Hepatic stellate cell (primary cell): Measurements from ENCODE around the gene LGALS3BP.
A peak's percentile ranks its signal among the peaks of the same experiment; 100 is the strongest.
"Not testable (repeated sequence)": the region's sequence is repeated elsewhere in the genome, so short reads cannot be mapped to it uniquely, and the experiment has no call there.

ENCODE experiments used
- DNase-seq: peaks from one replicate; pipeline ENCODE4 v3.0.0; 2011; ENCODE audit warnings: low spot score

Gene LGALS3BP

DNA sequence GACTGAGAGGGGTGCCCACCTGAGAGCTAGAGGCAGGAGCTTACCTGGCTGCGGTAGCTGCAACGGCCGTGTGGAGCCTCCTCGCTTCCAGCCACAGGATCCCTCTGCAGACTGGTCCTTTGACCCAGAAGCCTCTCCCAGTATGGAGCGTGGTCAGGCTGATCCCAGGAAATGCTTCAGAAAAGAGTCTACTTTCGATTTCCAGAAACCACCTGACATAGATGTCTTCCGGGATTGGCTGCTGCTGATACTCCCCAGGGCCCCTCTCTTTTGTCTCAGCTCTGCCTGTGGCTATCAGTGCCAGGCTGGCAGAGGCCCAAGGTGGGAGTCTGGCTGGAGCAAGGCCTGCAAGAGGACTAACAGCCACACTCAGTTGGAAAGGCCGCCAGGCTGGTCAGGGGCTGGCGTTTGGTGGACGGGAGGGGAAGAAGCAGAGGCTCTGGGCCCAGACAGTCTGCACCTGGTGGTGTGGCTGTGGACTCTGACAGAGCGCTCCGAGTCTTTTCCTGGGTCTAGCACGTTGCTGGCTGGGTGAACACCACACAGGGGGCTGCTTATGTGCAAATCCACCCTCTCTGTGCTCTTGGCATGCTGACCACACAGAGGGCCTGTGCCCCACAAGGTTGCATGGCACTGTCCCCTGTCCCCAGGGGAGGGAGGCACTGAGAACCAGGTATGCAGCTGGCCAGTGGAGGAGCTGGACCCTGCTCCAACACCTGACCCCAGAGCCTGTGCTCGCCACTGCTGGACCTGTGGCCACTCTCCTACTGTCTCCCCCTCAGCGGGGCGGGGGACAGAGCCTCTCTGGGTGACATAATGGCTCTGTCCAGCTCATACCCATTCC lies at the start of gene LGALS3BP:
Gene LGALS3BP (minus strand): TSS at position 144 of the 844 bp plus-strand sequence. CDS start 2,732 bp downstream, outside the sequence.
- peak; percentile 99 for DNase-seq

DNA sequence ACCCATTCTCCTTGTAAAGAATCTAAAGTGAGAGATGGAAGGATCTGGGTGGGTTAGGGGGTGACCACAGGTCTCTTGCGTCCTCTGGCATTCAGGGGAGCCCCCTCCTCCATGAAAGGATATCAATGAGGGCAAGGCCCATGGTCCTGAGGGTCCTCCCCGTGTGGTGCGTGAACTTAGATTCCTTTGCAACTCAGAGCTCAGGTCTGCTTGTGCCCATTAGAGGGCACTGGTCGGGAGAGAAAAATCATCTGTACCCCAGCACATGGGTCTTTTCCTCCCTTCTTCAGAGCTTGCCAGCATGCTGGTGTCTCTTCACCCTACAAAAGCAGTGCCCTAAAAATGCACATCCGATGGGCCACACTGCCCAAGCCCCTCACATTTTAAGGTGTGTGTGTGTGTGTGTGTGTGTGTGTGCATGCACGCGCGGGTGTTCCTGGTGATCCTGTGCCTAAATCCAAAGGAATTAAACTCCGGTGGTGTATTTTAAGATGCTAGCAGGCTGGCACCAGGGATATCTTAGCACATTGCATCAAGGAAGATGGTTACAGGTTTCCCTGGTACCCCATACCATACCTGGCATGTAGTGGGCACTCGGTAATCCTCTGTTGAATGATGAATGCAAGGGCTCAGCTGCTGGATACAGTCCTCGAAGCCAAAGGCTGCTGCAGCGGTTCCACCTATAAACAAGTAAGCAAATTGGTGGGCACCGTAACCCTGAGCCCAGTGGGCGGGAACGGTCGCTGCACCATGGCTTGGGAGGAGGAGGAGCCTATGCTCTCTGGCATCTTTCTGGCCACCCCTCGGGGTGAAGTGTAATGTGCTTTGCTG lies 49.0 kb upstream of the LGALS3BP start:
- no peak for DNase-seq

GRCh38 chr17:79027925-79028491 lies 48.3 kb upstream of the LGALS3BP start:
- DNase-seq, result peak; percentile 45

- no peak for DNase-seq
Observed at GRCh38 chr17:79027274-79027924, 47.7 kb upstream of the LGALS3BP start.

DNA sequence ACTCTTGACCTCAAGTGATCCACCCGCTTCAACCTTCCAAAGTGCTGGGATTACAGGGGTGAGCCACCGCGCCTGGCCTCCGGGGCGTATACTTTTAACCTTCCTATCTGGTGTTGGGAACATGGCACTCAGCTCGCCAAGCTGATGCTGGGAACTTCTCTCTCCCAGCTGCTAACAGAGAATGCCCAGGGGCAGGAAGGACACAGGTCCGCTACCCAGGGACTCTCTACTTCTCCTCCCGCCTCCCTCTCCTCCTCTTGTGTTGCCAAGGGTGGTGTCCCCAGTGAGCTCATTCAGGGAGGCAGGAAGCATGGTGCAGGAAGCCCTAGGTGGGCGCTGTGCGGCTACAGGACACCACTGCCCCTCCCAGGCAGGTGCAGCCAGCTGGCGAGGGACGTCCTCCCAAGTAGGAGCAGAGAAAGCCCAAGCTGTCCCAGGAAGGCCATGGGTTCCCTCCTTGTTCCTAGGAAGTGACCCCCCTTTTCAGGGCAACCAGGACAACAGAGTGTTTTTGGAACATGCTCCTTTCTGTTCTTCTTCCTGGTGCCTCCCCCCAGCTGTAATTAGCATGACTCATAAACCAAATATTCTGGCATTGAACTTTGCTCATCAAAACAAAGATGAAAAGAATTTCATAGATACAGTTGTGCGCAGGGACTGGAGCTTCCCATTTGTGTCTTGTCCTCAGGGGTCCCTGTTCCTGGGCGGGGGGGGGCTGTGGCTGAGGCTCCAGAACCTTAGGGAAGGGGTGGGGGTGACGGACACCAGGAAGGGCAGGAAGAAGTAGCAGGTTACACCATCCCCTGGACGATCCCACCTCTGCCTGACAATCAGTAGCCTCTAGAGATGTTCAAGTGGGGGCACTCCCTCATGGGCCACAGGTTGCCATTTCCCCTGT lies 46.9 kb upstream of the LGALS3BP start:
- peak; percentile 86 for DNase-seq

DNA sequence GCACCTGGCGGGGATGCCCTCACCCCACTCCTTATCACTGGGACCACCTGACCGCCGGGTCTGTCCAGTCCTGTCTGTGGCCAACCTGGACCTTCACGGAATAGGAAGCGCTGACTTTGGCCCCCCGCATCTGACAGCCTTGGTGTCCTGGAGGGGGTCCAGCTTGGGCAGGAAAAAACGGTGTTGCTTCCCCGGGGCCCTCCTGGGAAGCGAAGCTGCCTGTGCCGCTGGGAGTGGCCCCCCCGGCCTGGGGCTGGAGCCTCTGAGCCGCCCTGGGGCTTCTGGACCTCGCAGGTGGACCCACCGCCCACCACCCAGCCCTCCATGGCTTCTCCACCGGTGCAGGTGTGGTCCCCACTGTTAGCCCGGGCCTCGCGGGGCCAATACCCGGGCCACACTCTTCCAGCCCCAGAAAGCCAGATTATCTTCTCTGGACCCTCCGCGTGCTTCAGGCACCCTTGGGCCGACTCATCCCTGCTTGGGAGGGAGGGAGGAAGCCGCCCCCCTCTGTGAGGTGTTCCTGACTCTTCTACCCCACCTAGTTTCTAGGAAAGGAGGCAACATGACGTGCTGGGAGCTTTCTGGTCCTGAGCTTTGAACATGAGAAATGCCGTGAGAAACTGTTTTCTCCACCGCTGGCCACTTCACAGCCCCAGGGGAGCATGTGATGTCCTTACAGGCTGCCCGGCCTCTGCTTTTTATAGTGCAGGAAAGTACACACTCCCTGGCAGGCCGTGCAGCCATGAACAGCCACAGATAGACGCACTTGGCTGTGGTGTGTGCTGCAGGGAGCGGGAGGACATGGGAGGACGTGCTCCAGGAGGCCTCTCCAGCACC lies 45.4 kb upstream of the LGALS3BP start:
- peak; percentile 50 for DNase-seq

- DNase-seq, result peak; percentile 41
Observed at GRCh38 chr17:79023886-79024771, 44.4 kb upstream of the LGALS3BP start, which contains the start of gene C1QTNF1. C1QTNF1 (plus strand) TSS chr17:79024169; CDS start chr17:79043969, 19,800 bp downstream.

GRCh38 chr17:79023180-79023705 lies 43.5 kb upstream of the LGALS3BP start:
- no peak for DNase-seq

DNA sequence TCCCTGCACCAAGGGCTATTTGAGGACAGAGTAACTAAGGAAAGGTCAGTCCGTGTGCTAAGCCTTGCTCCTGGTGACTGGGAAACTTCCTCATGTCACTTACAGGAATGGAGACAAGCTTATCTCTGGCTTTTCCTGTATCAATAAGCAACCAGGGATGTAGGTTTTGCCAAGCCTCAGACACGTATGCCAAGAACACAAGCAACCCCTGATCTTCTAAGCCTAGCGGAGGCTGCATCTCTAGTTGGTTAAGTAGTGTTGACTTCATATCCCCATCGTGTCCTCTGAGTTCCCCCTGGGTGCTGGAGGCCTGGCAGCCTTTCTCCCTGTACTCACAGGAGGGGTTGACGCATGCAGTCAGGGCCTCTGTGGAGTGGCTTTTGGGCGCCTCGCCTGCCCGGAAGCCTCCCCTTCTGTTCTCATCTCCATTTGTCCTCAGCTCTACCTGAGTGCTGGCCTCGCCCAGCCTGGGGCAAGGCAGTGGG lies 42.8 kb upstream of the LGALS3BP start:
- DNase-seq, result no peak

DNA sequence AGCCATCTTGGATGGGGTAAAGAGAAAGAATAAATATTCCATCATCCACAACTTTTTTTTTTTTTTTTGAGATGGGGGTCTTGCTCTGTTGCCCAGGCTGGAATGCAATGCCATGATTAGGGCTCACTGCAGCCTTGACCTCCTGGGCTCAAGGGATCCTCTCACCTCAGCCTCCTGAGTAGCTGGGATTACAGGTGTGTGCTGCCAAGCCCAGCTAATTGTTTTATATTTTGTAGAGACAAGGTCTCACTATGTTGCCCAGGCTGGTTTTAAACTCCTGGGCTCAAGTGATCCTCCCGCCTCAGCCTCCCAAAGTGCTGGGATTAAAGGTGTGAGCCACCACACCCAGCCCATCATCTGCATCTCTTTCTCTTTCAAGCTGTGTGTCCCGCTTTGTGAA lies 42.2 kb upstream of the LGALS3BP start:
- not testable (repeated sequence) for DNase-seq

DNA sequence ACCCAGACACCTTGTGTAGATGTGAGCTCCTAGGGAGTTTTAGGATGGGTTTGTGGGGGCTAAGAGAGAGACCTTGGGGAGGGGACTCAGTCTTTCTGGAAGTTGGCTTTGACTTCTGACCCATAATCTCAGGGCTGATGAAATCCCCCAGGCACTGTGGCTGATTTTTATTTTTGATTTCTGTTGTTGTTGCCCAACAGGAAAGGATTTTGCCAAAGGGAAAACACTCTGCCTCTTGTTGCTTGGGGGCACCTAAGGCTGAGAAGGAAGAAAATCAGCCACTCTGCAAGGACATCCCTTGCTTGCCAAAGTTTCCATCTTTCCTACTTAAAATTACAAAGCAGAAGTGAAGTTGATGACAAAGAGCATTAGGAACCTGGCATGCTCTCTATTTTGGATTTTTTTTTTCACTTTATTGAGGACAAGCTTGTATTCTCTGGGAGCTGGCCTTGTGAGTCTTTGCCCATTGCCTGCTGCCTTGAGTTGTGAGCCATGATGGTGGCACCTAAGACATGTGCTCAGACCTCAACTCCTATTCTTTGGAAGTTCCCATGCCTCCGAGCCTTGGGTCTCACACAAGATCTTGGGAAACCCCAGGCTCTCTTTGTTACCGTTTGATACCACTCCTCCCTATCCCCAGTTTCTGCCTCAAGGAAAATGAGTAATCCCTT lies 41.0 kb upstream of the LGALS3BP start:
- no peak for DNase-seq

- DNase-seq, result peak; percentile 63
Observed at GRCh38 chr17:79019632-79020584, 40.2 kb upstream of the LGALS3BP start.

DNA sequence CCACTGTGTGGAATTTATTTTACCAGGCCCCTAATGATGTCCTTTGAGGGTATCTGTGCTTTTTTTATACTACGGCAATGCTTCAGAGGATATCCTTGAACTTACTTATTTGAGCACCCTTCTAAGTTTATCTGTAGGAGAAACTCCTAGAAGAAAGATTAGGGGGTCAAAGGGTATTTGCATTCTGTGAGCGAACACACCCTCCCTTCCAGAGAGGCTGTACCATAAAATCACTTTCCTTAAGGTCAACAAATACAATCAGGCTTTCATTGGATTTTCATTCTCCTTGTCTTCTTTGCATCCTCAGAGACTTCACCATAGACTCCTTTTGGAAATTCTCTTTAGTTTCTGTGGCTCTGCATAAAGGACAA lies 39.5 kb upstream of the LGALS3BP start:
- DNase-seq, result no peak

- DNase-seq, result no peak
Observed at GRCh38 chr17:79018370-79018695, 38.6 kb upstream of the LGALS3BP start.

DNA sequence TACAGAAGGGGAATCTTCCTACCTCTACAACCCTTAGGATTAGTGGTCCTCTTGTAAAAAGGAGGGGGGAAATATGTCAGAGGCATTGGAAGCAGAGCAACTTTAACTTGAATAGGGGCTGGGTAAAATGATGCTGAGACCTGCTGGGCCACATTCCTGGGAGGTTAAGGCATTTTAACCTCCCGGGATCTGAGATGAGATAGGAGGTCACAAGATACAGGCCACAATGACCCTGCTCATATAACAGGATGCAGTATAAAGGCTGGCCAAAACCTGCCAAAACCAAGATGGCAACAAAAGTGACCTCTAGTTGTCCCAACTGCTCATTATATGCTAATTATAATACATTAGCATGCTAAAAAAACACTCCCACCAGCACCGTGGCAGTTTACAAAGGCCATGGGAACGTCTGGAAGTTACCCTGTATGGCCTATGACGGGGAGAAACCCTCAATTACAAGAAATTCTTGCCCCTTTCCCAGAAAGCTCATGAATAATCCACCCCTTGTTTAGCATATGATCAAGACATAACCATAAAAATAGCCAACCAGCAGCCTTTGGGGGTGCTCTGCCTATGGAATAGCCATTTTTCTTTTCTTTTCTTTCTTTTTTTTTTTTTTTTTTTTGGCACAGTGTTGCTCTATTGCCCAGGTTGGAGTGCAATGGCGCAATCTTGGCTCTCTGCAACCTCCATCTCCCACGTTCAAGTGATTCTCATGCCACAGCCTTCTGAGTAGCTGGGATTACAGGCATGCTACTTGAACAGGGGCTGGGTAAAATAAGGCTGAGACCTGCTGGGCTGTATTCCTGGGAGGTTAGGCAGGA lies 38.0 kb upstream of the LGALS3BP start:
- DNase-seq, result no peak

DNA sequence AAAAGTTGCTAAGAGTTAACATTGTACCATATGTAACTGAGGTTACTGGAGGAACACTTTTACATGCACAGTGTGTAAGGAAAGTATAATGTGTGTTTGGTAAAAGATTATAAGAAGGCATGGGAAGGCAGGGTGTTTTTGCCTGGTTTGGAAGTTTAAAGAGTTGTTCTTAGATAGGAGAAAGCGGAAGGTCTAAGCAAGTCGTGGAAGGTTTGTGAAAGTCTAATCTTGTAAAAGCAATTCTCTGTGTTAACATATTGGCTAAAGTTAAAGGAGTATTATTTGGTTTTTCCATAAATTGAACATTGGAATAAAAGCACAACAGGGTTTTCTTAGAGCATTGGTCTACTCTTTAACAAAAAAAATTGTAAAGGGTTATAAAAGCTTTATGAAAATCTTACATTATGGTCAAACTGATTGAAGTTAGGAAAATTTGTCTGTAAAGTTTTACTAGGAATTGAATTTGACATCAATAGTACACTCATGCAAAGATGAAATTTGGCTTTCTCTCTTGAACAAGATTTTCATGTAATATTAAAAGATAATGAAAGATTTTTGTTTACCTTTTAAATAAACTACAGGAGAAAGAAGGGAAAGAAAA lies 34.5 kb upstream of the LGALS3BP start:
- no peak for DNase-seq
